HG03558 (cell line): ENCODE results near the gene PFDN6.
"Not testable (repeated sequence)": the region's sequence is repeated elsewhere in the genome, so short reads cannot be mapped to it uniquely, and the experiment has no call there.

Source experiments
- ATAC-seq: cut with Tn5 transposase; IDR thresholded peaks from one replicate; pipeline ENCODE4 v1.9.1; 2021; ENCODE audit warnings: moderate number of reproducible peaks; ENCODE audit not compliant: unreplicated experiment; ENCODE audit errors: extremely low read depth

PFDN6 gene

GRCh38 chr6:33288921-33289783 lies at the start of gene PFDN6, which contains the start of gene WDR46:
Gene PFDN6 (plus strand): TSS chr6:33289601. CDS start chr6:33289857, 256 bp downstream.
Gene WDR46 (minus strand): TSS chr6:33289239. CDS start chr6:33289170, 69 bp downstream.
- peak; percentile 65 for ATAC-seq

GRCh38 chr6:33241968-33242367 lies 47.4 kb upstream of the PFDN6 start:
- ATAC-seq, result no peak

- no peak for ATAC-seq
These were observed 45.9 kb upstream of the PFDN6 start for GRCh38 chr6:33243476-33243875.

GRCh38 chr6:33247977-33248642 lies 41.3 kb upstream of the PFDN6 start:
- no peak for ATAC-seq

- no peak for ATAC-seq
These were observed 40.8 kb upstream of the PFDN6 start for GRCh38 chr6:33248643-33248931.

GRCh38 chr6:33248932-33249731 lies 40.3 kb upstream of the PFDN6 start:
- peak; percentile 61 for ATAC-seq

- no peak for ATAC-seq
These were observed 39.4 kb upstream of the PFDN6 start for GRCh38 chr6:33249732-33250630.

- no peak for ATAC-seq
These were observed 38.7 kb upstream of the PFDN6 start for GRCh38 chr6:33250731-33251130.

- ATAC-seq, result no peak
These were observed 37.9 kb upstream of the PFDN6 start for GRCh38 chr6:33251395-33252012.

GRCh38 chr6:33252759-33253158 lies 36.6 kb upstream of the PFDN6 start:
- ATAC-seq, result no peak

- ATAC-seq, result no peak
These were observed 34.8 kb upstream of the PFDN6 start for GRCh38 chr6:33254591-33254990.

GRCh38 chr6:33259032-33259431 lies 30.4 kb upstream of the PFDN6 start:
- no peak for ATAC-seq

- not testable (repeated sequence) for ATAC-seq
These were observed 26.9 kb upstream of the PFDN6 start for GRCh38 chr6:33262490-33262889.

- no peak for ATAC-seq
These were observed 25.4 kb upstream of the PFDN6 start for GRCh38 chr6:33264015-33264414.

GRCh38 chr6:33271117-33271467 lies 18.3 kb upstream of the PFDN6 start:
- ATAC-seq, result peak; percentile 18

GRCh38 chr6:33271468-33272274 lies 17.7 kb upstream of the PFDN6 start, which contains the start of the genes RPS18 and VPS52:
Gene RPS18 (plus strand): TSS chr6:33272075. CDS start chr6:33272120, 45 bp downstream.
Gene VPS52 (minus strand): TSS chr6:33271876. CDS start chr6:33271675, 201 bp downstream.
- ATAC-seq, result peak; percentile 53

GRCh38 chr6:33272275-33273128 lies 16.9 kb upstream of the PFDN6 start:
- no peak for ATAC-seq
